NT2/D1 (cell line): ENCODE measurements around the gene POLR2E.

ENCODE experiments used
- YY1 ChIP-seq: IDR thresholded peaks from 2 replicates; pipeline ENCODE4 v1.6.1; 2011; ENCODE audit not compliant: insufficient read length, insufficient read depth
- ZNF274 ChIP-seq: IDR thresholded peaks from 2 replicates; pipeline ENCODE4 v1.6.1; 2011; ENCODE audit warnings: mild to moderate bottlenecking, low read depth, low read length

DNA sequence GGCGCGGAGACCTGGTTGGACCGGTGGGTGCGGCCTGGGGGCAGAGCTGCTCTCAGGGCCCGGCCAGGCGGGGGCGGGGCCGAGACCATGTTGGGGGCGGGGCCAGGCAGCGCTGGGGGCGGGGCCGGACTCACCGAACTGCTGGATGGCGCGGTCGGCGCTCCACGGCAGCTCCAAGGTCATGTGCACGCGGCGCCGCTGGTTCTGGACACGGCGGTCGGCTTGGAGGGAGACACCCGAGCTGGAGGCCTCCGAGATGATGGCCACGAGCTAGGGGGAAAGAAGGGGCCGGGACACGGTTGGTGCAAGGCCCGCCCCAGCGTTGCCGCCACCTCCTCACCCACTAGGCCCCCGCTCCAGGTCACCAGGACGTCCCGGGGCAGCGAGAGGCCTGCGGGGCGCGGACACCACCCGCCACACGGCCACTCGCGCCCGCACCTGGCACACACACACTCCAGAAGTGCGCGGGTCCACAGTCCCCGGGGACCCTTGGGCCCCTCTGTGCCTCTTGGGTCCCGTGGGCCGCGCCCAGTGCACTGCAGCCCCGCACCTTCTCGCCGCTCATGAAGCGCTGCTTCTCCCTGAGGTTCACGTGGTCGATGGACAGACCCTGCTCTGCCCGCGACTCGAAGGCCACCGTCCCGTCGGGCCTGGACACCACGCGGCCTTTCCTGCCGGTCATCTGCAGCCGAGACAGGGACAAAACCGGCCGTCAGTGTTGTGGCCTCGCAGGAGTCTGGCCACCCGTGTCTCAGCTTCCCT lies 17.3 kb upstream of the POLR2E start:
- TF ChIP-seq YY1 (no peak), ZNF274 (no peak)
